Heart right ventricle (tissue), 16 donors: ENCODE measurements around the gene SEMA3F. TPM values are rescaled to one million over a fixed set of nuclear protein-coding genes. Genes with fewer than 3 reads are reported as not detected.

Source experiments
- ATAC-seq, 8 donors: fragments of 200-7000 bp; cut with Tn5 transposase; one replicate each; pipeline ENCODE4 v1.9.1; 2020; ENCODE audit warnings: mild to moderate bottlenecking in 8 of 8, moderate library complexity in 8 of 8, moderate number of reproducible peaks in 1 of 8
- DNase-seq, 2 donors: peaks; one replicate each; pipeline ENCODE4 v3.0.0-alpha.2; 2020
- H3K27ac ChIP-seq, 10 donors: fragments of 200-600 bp; sonication (generic) in 2 of 10; one replicate each; pipeline versions ENCODE4 v1.5.0 to v1.8.0; 2020 to 2022; ENCODE audit warnings: mild to moderate bottlenecking in 3 of 10
- H3K27me3 ChIP-seq, 7 donors: fragments of 200-600 bp; one replicate each; pipeline ENCODE4 v1.8.0; 2021 to 2022; ENCODE audit warnings: mild to moderate bottlenecking in 2 of 7
- H3K36me3 ChIP-seq, 9 donors: fragments of 200-600 bp; sonication (generic) in 1 of 9; one replicate each; pipeline versions ENCODE4 v1.5.0 to v1.8.0; 2020 to 2022; ENCODE audit warnings: mild to moderate bottlenecking in 2 of 9
- H3K4me1 ChIP-seq, 9 donors: fragments of 200-600 bp; sonication (generic) in 1 of 9; one replicate each; pipeline versions ENCODE4 v1.5.0 to v1.8.0; 2020 to 2022; ENCODE audit warnings: mild to moderate bottlenecking in 4 of 9
- H3K4me3 ChIP-seq, 10 donors: fragments of 200-600 bp; sonication (generic) in 2 of 10; one replicate each; pipeline versions ENCODE4 v1.5.0 to v1.8.0; 2020 to 2022; ENCODE audit warnings: mild to moderate bottlenecking in 7 of 10, moderate library complexity in 2 of 10
- H3K9me3 ChIP-seq, 11 donors: fragments of 200-600 bp in 10 of 11; sonication (generic) in 2 of 11; one replicate each; pipeline versions ENCODE4 v1.5.0 to v1.8.0; 2013 to 2022; ENCODE audit warnings: mild to moderate bottlenecking in 2 of 11, control low read depth in 1 of 11, moderate library complexity in 1 of 11
- CTCF ChIP-seq, 9 donors: fragments of 200-600 bp; sonication (generic) in 2 of 9; IDR thresholded peaks; one replicate each; pipeline versions ENCODE4 v1.5.0 to v1.8.0; 2021 to 2022; ENCODE audit warnings: antibody characterized with exemption in 9 of 9, mild to moderate bottlenecking in 5 of 9, moderate library complexity in 1 of 9
- WGBS, 2 donors: extraction: QIAGEN DNeasy Blood & Tissue Kit; methylation state at CpG; one replicate each; pipeline ENCODE4 v1.1.7; 2013; ENCODE audit warnings: inconsistent platforms in 1 of 2; 5-methylcytosine and 5-hydroxymethylcytosine counted together
- intact Hi-C, 10 donors: fragments of 100-400 bp; cut with DNase I; formaldehyde crosslinking; loops; one replicate each; pipeline versions ENCODE4 v1.11.1 to v1.14.2; 2022
- polyA plus RNA-seq, 2 donors: library from polyadenylated mRNA; stranded (reverse); fragments of 200-250 nt; gene quantifications; one replicate each; pipeline ENCODE4 v1.2.3, GENCODE V29; 2013
- total RNA-seq, 10 donors: library from RNA; stranded (reverse); fragmentation: NEBNext Ultra II Directional in 3 of 10; extraction: Animal tissue kit (Norgen Biotek cat#: 25700) in 3 of 10; gene quantifications; one replicate each; pipeline versions ENCODE4 v1.2.1 to v1.2.4, GENCODE V29; 2021 to 2023
- donor health status: Arrhythmogenic right ventricular cardiomyopathy.
- donor health status: ischemic (EF 13 %, LVEDD 7.1; RV severe dilation, severe dysfunction).
- donor health status: healthy with polysubstance abuse.
- donor health status: DM: no; HTN: yes; CAD: no.
- donor health status: DM: no; HTN: no; CAD: no.
- donor health status: ischemic (EF 25% LVEDD 6.9; RV normal size, moderate dysfunction).
- donor health status: ischemic (EF 25% LVEDD 5.7; RV mildly dilated, moderate dysfunction).
- donor health status: healthy.
- donor health status: DM: yes; HTN: yes; CAD: no.
- donor health status: Ischemic cardiomyopathy.
- donor health status: ischemic (EF 35%, LVEDD 5.7; RV mildly dilated, moderate dysfunction).
- donor health status: nonischemic (EF 11% LVEDD 7.7; RV severe dilation, severe dysfunction).
- donor health status: DM: yes; HTN: yes; CAD: no.
- donor health status: PGD.
- donor health status: ischemic (EF 29% LVEDD 5.4; RV normal size, mild dysfunction).
- donor health status: nonischemic (EF 23%, LVEDD 6.1; RV moderate dilation, normal function).

Gene SEMA3F
- total and polyA plus RNA-seq, 12 donors, result 5.1 to 37.2 (median 12.3) TPM

- Histone ChIP-seq H3K27me3 (no peaks in the 10 kb centered on the region), H3K4me3 (no peak overlapping the region), H3K4me1 (no peaks in the 10 kb centered on the region), H3K27ac (no peak overlapping the region), H3K36me3 (peaks cover 0 to 63% (median 1%) of the 10 kb centered on the region in 9 donors), H3K9me3 (no peaks in the 10 kb centered on the region)
- no peak for TF ChIP-seq CTCF (IDR thresholded peaks at IDR 0.05)
- 41 to 43% methylated on average over 2 of the region's 2 CpGs for WGBS, 2 donors
- DNase-seq (no peak), ATAC-seq (no peak)
- intact Hi-C loops, result no loop called here
These were observed 24.6 kb downstream of the SEMA3F start for GRCh38 chr3:50179710-50180109.

- H3K27me3 ChIP-seq, result no peaks in the 10 kb centered on the region
- 86 to 94% methylated on average over 5 of the region's 5 CpGs for WGBS, 2 donors
- peaks cover 0 to 62% (median 4%) of the 10 kb centered on the region in 9 donors for H3K36me3 ChIP-seq
- no peak for DNase-seq
- no peak overlapping the region for H3K27ac ChIP-seq
- intact Hi-C loops, result no loop called here
- H3K4me1 ChIP-seq, result no peaks in the 10 kb centered on the region
- no peaks in the 10 kb centered on the region for H3K9me3 ChIP-seq
- TF ChIP-seq CTCF (IDR thresholded peaks at IDR 0.05), result no peak
- no peak overlapping the region for H3K4me3 ChIP-seq
- no peak for ATAC-seq
These were observed 26.9 kb downstream of the SEMA3F start for GRCh38 chr3:50181985-50182384.

GRCh38 chr3:50182533-50183099 lies 27.5 kb downstream of the SEMA3F start:
- WGBS, 2 donors, result 77 to 83% methylated on average over 26 of the region's 26 CpGs
- Histone ChIP-seq H3K9me3 (no peaks in the 10 kb centered on the region), H3K4me1 (no peaks in the 10 kb centered on the region), H3K27ac (no peak overlapping the region), H3K4me3 (no peak overlapping the region), H3K36me3 (peaks cover 0 to 62% (median 4%) of the 10 kb centered on the region in 9 donors), H3K27me3 (no peaks in the 10 kb centered on the region)
- no peak for ATAC-seq
- intact Hi-C loops, result no loop called here
- no peak for TF ChIP-seq CTCF (IDR thresholded peaks at IDR 0.05)
- no peak for DNase-seq

- no peak for DNase-seq
- Histone ChIP-seq H3K27ac (no peak overlapping the region), H3K4me1 (no peaks in the 10 kb centered on the region), H3K4me3 (no peak overlapping the region), H3K9me3 (no peaks in the 10 kb centered on the region), H3K36me3 (peaks cover 0 to 64% (median 4%) of the 10 kb centered on the region in 9 donors), H3K27me3 (no peaks in the 10 kb centered on the region)
- intact Hi-C loops, result no loop called here
- 82 to 87% methylated on average over 6 of the region's 6 CpGs for WGBS, 2 donors
- no peak for TF ChIP-seq CTCF (IDR thresholded peaks at IDR 0.05)
- ATAC-seq, result no peak
These were observed 28.6 kb downstream of the SEMA3F start for GRCh38 chr3:50183755-50184154.
